Nephron progenitor cell (in vitro differentiated cells): Measurements from ENCODE around the gene RDH5.

Experiments used
- DNase-seq: peaks from one replicate; pipeline ENCODE4 v3.0.0; 2021
- H3K27ac Mint-ChIP-seq: 2 replicates; pipeline ENCODE4 v1.8.0; 2021; ENCODE audit warnings: mild to moderate bottlenecking, moderate library complexity, mixed read lengths
- H3K27me3 Mint-ChIP-seq: 2 replicates; pipeline ENCODE4 v1.8.0; 2021; ENCODE audit warnings: mild to moderate bottlenecking, low read depth, mixed read lengths; ENCODE audit not compliant: poor library complexity
- H3K36me3 Mint-ChIP-seq: 2 replicates; pipeline ENCODE4 v1.8.0; 2021; ENCODE audit warnings: low read depth, mixed read lengths
- H3K4me1 Mint-ChIP-seq: 2 replicates; pipeline ENCODE4 v1.8.0; 2021; ENCODE audit warnings: mixed read lengths
- H3K4me3 Mint-ChIP-seq: 2 replicates; pipeline ENCODE4 v1.8.0; 2021; ENCODE audit warnings: mild to moderate bottlenecking, moderate library complexity, mixed read lengths
- H3K9me3 Mint-ChIP-seq: 2 replicates; pipeline ENCODE4 v1.8.0; 2021; ENCODE audit warnings: mild to moderate bottlenecking, moderate library complexity, mixed read lengths
- TF ChIP-seq, protein P1 (sequence below): fragments of 200-600 bp; sonication (generic); IDR thresholded peaks from 2 replicates; pipeline ENCODE4 v1.5.0; 2021; ENCODE audit warnings: antibody characterized with exemption

RDH5 gene

GRCh38 chr12:55686366-55687010, 33.7 kb upstream of the RDH5 start:
- Mint-ChIP-seq H3K9me3 (no peaks in the 10 kb centered on the region), H3K4me3 (no peak overlapping the region), H3K27me3 (peaks cover 3% of the 10 kb centered on the region), H3K4me1 (peaks cover 25% of the 10 kb centered on the region), H3K36me3 (no peaks in the 10 kb centered on the region), H3K27ac (peak overlapping the region; percentile 87)
- TF ChIP-seq, protein P1, sequence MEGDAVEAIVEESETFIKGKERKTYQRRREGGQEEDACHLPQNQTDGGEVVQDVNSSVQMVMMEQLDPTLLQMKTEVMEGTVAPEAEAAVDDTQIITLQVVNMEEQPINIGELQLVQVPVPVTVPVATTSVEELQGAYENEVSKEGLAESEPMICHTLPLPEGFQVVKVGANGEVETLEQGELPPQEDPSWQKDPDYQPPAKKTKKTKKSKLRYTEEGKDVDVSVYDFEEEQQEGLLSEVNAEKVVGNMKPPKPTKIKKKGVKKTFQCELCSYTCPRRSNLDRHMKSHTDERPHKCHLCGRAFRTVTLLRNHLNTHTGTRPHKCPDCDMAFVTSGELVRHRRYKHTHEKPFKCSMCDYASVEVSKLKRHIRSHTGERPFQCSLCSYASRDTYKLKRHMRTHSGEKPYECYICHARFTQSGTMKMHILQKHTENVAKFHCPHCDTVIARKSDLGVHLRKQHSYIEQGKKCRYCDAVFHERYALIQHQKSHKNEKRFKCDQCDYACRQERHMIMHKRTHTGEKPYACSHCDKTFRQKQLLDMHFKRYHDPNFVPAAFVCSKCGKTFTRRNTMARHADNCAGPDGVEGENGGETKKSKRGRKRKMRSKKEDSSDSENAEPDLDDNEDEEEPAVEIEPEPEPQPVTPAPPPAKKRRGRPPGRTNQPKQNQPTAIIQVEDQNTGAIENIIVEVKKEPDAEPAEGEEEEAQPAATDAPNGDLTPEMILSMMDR, result no peak
- no peak for DNase-seq

DNA sequence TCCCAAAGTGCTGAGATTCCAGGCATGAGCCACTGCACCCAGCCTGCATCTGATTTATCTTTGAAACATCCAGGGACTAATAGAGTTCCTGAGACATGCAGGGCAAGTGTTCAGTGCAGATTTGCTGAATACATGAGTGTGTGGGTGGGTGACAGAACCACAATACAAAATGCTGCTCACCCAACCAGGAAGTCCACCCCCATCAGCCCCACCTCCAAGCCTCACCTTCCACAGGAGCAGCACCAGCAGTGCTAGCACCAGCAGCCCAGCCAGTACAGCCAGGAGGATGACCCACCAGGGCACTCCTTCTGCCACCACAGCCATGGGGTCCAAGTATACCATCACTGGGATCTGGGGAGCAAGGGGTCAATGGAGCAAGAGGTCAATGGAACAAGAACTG, 32.4 kb upstream of the RDH5 start:
- H3K4me3 Mint-ChIP-seq, result no peak overlapping the region
- no peaks in the 10 kb centered on the region for H3K36me3 Mint-ChIP-seq
- DNase-seq, result no peak
- peaks cover 12% of the 10 kb centered on the region for H3K4me1 Mint-ChIP-seq
- H3K9me3 Mint-ChIP-seq, result no peaks in the 10 kb centered on the region
- TF ChIP-seq, protein P1, result no peak
- H3K27me3 Mint-ChIP-seq, result peaks cover 3% of the 10 kb centered on the region
- H3K27ac Mint-ChIP-seq, result no peak overlapping the region

- peak overlapping the region; percentile 39 for H3K27ac Mint-ChIP-seq
- no peak for DNase-seq
- peaks cover 4% of the 10 kb centered on the region for H3K4me1 Mint-ChIP-seq
- H3K36me3 Mint-ChIP-seq, result no peaks in the 10 kb centered on the region
- no peaks in the 10 kb centered on the region for H3K9me3 Mint-ChIP-seq
- TF ChIP-seq, protein P1, result no peak
- H3K27me3 Mint-ChIP-seq, result peaks cover 3% of the 10 kb centered on the region
- no peak overlapping the region for H3K4me3 Mint-ChIP-seq
These were observed 31.2 kb upstream of the RDH5 start for GRCh38 chr12:55688716-55689655.

GRCh38 chr12:55692631-55693322, 27.4 kb upstream of the RDH5 start:
- no peaks in the 10 kb centered on the region for H3K36me3 Mint-ChIP-seq
- H3K9me3 Mint-ChIP-seq, result no peaks in the 10 kb centered on the region
- H3K4me3 Mint-ChIP-seq, result no peak overlapping the region
- peaks cover 5% of the 10 kb centered on the region for H3K4me1 Mint-ChIP-seq
- TF ChIP-seq, protein P1, result no peak
- no peaks in the 10 kb centered on the region for H3K27me3 Mint-ChIP-seq
- H3K27ac Mint-ChIP-seq, result no peak overlapping the region
- DNase-seq, result no peak

DNA sequence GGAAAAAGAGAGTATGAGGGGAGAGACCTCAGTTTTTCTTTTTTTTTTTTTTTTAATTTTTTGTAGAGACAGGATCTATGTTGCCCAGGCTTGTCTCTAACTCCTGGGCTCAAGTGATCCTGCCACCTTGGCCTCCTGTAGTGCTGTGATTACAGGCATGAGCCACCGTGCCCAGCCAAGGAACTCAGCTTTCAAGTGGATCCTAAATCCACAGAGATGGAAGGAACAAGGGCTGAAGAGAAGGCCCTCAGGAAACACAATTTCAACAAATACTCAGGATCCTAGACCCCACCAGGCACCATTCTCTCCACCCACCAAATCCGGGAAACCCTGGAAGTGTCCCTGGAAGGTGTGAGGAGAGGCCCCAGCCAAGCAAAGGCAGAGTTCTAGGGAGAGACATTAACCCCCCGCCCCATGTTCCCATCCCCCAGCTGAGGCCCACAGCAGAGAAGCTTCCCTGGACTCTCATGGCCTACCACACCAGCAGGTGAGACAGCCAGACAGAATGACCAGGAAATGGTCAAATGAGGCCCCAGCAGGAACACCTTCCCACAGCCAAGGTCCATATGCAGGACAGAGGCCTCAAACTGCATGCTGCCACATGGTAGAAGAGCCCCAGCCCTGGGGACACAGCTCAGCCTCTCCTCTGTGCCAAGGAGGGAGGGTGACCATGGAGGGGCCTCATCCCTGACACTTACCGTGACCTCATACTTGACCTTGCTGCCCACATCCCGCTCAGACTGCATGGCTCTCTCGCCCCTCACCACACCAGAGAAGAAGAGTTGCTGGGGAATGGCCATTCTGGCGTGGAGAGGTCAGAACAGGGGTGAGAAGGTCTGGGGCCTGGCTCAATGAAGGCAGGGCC, 26.6 kb upstream of the RDH5 start:
- peaks cover 5% of the 10 kb centered on the region for H3K4me1 Mint-ChIP-seq
- no peak overlapping the region for H3K27ac Mint-ChIP-seq
- no peaks in the 10 kb centered on the region for H3K9me3 Mint-ChIP-seq
- TF ChIP-seq, protein P1, result no peak
- no peak for DNase-seq
- H3K4me3 Mint-ChIP-seq, result no peak overlapping the region
- no peaks in the 10 kb centered on the region for H3K27me3 Mint-ChIP-seq
- H3K36me3 Mint-ChIP-seq, result no peaks in the 10 kb centered on the region
